ENCODE results near the gene HEPN1.

The HEPN1 gene

DNA sequence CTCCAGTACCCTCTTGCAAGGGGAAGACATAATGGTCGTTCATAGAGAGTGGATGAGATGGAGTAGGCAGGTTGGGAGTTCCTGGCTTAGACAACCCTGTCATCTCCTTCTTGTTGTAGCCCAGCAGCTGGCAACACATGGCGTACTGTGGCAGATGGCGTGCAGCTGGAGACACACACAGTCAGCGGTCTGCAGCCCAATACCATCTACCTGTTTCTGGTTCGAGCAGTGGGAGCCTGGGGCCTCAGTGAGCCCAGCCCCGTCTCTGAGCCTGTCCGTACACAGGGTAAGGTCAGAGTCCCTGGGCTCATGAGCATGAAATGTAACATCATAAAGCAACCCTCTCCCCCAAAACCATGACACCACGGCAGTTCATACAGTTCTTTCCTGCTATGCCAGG, 45.1 kb upstream of the HEPN1 start:
- TF ChIP-seq, protein P1, sequence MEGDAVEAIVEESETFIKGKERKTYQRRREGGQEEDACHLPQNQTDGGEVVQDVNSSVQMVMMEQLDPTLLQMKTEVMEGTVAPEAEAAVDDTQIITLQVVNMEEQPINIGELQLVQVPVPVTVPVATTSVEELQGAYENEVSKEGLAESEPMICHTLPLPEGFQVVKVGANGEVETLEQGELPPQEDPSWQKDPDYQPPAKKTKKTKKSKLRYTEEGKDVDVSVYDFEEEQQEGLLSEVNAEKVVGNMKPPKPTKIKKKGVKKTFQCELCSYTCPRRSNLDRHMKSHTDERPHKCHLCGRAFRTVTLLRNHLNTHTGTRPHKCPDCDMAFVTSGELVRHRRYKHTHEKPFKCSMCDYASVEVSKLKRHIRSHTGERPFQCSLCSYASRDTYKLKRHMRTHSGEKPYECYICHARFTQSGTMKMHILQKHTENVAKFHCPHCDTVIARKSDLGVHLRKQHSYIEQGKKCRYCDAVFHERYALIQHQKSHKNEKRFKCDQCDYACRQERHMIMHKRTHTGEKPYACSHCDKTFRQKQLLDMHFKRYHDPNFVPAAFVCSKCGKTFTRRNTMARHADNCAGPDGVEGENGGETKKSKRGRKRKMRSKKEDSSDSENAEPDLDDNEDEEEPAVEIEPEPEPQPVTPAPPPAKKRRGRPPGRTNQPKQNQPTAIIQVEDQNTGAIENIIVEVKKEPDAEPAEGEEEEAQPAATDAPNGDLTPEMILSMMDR (IDR thresholded peaks at IDR 0.05; ENCODE audit: low read depth, low read length) = no peak
- TF ChIP-seq, protein P2, sequence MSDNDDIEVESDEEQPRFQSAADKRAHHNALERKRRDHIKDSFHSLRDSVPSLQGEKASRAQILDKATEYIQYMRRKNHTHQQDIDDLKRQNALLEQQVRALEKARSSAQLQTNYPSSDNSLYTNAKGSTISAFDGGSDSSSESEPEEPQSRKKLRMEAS (IDR thresholded peaks at IDR 0.05; ENCODE audit: low read depth, low read length) = no peak
- TF ChIP-seq POLR2A (IDR thresholded peaks at IDR 0.05; ENCODE audit: extremely low read depth, insufficient read length) (no peak), MYC (IDR thresholded peaks at IDR 0.05; ENCODE audit: low read depth, low read length) (no peak)
- DNase-seq (ENCODE audit: low read depth) = no peak
- no peak overlapping the region for H3K4me3 ChIP-seq (ENCODE audit: low read depth, low read length)

DNA sequence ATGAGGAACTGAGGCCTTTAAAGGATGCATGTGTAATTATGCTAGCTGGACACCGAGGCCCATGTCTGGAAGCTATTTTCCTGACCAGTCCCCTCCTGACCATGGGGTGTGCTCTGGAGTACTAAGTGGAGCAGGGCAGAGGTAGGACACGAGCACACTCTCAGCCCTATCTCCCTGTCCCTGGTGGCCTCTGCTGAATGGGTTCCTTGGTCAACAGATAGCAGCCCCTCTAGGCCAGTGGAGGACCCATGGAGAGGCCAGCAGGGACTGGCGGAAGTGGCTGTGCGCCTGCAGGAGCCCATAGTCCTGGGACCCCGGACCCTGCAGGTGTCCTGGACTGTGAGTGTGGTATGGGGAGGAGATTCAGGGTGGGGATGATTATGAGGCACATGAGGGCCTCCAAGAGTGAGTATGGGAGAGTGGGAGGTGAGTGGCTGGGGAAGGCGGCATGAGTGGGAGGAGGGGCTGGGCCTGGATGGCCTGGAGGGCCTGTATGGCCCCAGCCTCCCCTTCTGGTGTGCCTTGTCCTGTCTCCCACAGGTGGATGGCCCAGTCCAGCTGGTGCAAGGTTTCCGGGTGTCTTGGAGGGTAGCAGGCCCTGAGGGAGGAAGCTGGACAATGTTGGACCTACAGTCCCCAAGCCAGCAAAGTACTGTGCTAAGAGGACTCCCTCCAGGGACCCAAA, 44.3 kb upstream of the HEPN1 start:
- no peak for DNase-seq (ENCODE audit: low read depth)
- no peak overlapping the region for H3K4me3 ChIP-seq (ENCODE audit: low read depth, low read length)
- TF ChIP-seq, protein P2 (IDR thresholded peaks at IDR 0.05; ENCODE audit: low read depth, low read length) = no peak

DNA sequence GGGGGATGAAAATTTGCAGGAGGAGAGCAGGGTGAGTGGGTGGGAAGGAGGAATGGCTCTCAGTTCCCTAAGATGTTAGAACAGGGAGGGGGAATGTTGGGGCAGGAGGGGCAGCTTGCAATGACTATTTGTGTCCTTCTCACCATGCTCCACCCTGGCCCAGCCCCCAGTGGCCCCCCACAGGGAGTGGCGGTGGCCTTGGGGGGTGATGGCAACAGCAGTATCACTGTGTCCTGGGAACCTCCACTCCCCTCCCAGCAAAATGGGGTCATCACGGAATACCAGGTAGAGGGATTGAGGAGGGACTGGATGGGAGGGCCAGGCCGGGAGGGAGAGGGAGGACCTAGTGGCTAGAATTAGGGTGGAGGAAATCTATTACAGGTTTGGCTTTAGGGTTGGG, 43.6 kb upstream of the HEPN1 start:
- TF ChIP-seq POLR2A (IDR thresholded peaks at IDR 0.05; ENCODE audit: extremely low read depth, insufficient read length) (no peak), MYC (IDR thresholded peaks at IDR 0.05; ENCODE audit: low read depth, low read length) (no peak)
- TF ChIP-seq, protein P1 (IDR thresholded peaks at IDR 0.05; ENCODE audit: low read depth, low read length) = no peak
- TF ChIP-seq, protein P2 (IDR thresholded peaks at IDR 0.05; ENCODE audit: low read depth, low read length) = no peak
- no peak overlapping the region for H3K4me3 ChIP-seq (ENCODE audit: low read depth, low read length)
- no peak for DNase-seq (ENCODE audit: low read depth)

DNA sequence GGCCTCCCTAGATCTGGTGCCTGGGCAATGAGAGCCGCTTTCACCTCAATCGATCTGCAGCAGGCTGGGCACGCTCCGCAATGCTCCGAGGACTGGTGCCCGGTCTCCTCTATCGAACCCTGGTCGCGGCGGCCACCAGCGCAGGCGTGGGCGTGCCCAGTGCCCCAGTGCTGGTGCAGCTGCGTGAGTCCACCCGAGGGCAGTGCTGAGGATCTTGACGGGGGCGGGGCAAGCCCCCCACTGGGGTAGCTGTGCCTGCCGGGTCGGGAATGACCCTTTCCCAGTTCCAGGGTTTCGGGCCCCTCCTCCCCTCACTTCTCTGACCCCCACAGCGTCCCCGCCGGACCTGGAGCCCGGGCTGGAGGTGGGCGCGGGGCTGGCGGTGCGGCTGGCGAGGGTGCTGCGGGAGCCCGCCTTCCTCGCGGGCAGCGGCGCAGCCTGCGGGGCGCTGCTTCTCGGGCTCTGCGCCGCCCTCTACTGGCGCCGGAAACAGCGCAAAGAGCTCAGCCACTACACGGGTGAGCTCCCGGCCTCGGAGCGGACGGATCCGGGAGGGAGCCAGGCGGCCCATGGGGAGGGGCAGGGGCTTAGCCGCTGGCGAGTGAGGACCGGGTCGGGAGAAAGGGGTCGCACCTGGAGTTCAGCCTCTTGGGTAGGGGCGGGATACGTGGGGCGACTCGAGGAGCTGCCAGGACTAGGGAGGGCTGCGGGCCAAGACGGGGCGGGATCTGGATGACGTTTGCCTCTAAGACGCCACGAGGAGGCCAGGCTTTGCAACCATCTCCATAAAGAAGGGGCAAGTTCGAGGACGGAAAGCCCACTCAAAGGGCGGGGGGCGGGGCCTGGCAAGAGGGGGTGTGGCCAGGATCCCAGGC, 42.9 kb upstream of the HEPN1 start:
- peak overlapping the region; percentile 21 for H3K4me3 ChIP-seq (ENCODE audit: low read depth, low read length)
- DNase-seq (ENCODE audit: low read depth) = peak; percentile 72
- TF ChIP-seq, protein P2 (IDR thresholded peaks at IDR 0.05; ENCODE audit: low read depth, low read length) = no peak
- TF ChIP-seq, protein P1 (IDR thresholded peaks at IDR 0.05; ENCODE audit: low read depth, low read length) = peak; percentile 69
- no peak for TF ChIP-seq POLR2A (IDR thresholded peaks at IDR 0.05; ENCODE audit: extremely low read depth, insufficient read length)

DNA sequence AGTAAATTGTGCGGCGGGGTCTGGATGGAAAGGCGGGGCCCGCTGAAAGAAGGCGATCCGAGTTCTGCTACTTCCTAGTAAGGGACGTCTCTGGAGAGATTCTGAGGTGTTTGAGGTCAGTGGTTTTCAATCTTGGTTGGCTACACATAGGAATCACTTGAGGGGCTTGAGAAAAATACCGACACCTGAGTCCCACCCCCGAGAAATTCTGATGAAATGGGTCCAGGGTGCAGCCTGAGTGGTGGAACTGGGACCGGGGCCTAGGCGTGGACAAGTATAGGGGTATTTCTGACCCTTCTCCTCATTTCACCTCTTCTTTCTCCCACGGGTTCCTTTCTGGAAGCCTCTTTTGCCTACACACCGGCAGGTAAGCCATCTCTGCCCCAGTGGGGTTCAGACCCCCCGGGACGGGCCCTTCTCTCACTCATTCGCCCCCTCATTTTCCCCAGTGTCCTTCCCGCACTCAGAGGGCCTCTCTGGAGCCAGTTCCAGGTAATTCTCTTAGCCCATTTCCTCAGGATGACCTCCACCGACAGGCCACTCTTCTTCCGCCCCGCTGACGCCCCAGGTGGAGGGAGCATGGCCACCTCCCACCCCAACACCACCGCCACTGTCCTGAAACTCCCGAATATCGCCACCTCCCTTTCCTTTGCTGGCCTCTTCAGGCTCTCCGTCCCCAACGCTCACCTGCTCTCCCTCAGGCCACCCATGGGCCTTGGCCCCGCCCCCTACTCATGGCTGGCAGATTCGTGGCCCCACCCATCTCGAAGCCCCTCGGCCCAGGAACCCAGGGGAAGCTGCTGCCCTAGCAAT, 42.0 kb upstream of the HEPN1 start:
- TF ChIP-seq, protein P2 (IDR thresholded peaks at IDR 0.05; ENCODE audit: low read depth, low read length) = no peak
- no peak for TF ChIP-seq POLR2A (IDR thresholded peaks at IDR 0.05; ENCODE audit: extremely low read depth, insufficient read length)
- TF ChIP-seq MYC (IDR thresholded peaks at IDR 0.05; ENCODE audit: low read depth, low read length) = no peak
- TF ChIP-seq, protein P1 (IDR thresholded peaks at IDR 0.05; ENCODE audit: low read depth, low read length) = no peak
- H3K4me3 ChIP-seq (ENCODE audit: low read depth, low read length) = no peak overlapping the region
- DNase-seq (ENCODE audit: low read depth) = no peak
